NCI-H2107 treated with DMSO at 0.1 percent for 48 hours (cell line): ENCODE data around the gene MYDGF.

Source experiments
- DNase-seq: peaks from one replicate; lab custom pipeline; 2025; ENCODE audit not compliant: unreplicated experiment; lab: John Stamatoyannopoulos, UW

MYDGF gene

GRCh38 chr19:4645718-4646117, 24.4 kb downstream of the MYDGF start:
- no peak for DNase-seq

GRCh38 chr19:4642625-4643024, 27.5 kb downstream of the MYDGF start:
- DNase-seq, result no peak

GRCh38 chr19:4641132-4641531, 29.0 kb downstream of the MYDGF start:
- no peak for DNase-seq

- no peak for DNase-seq
Measured at GRCh38 chr19:4640247-4641000, 29.7 kb downstream of the MYDGF start.

GRCh38 chr19:4639531-4640246, 30.5 kb downstream of the MYDGF start:
- DNase-seq, result no peak

- DNase-seq, result peak; percentile 71
Measured at GRCh38 chr19:4638828-4639530, 31.2 kb downstream of the MYDGF start, which contains the start of gene TNFAIP8L1. TSS of gene TNFAIP8L1 (plus strand) at chr19:4639516. CDS start at chr19:4651870, 12,354 bp downstream.

GRCh38 chr19:4638317-4638716, 31.8 kb downstream of the MYDGF start:
- DNase-seq, result no peak

- DNase-seq, result no peak
Measured at GRCh38 chr19:4636761-4637160, 33.4 kb downstream of the MYDGF start.

- no peak for DNase-seq
Measured at GRCh38 chr19:4636151-4636717, 33.9 kb downstream of the MYDGF start.

- no peak for DNase-seq
Measured at GRCh38 chr19:4635754-4636116, 34.4 kb downstream of the MYDGF start.

GRCh38 chr19:4633140-4633967, 36.8 kb downstream of the MYDGF start:
- peak; percentile 38 for DNase-seq

- peak; percentile 31 for DNase-seq
Measured at GRCh38 chr19:4624733-4625362, 45.3 kb downstream of the MYDGF start.

- DNase-seq, result peak; percentile 29
Measured at GRCh38 chr19:4624301-4624700, 45.8 kb downstream of the MYDGF start.

GRCh38 chr19:4622695-4623421, 47.3 kb downstream of the MYDGF start:
- no peak for DNase-seq

GRCh38 chr19:4620675-4621074, 49.5 kb downstream of the MYDGF start:
- DNase-seq, result no peak

GRCh38 chr19:4619668-4620294, 50.4 kb downstream of the MYDGF start:
- no peak for DNase-seq

GRCh38 chr19:4618019-4618418, 52.1 kb downstream of the MYDGF start:
- no peak for DNase-seq

GRCh38 chr19:4613254-4613751, 56.8 kb downstream of the MYDGF start:
- DNase-seq, result no peak
